A549 (cell line): ENCODE data around the gene ZNF814. TPM values are rescaled to one million over a fixed set of nuclear protein-coding genes. Genes with fewer than 3 reads are reported as not detected.
A peak's percentile ranks its signal among the peaks of the same experiment; 100 is the strongest.

Experiments used
- ATAC-seq, 2 experiments: fragments of 200-7000 bp in 1 of 2; fragments of >200 bp in 1 of 2; cut with Nextera tagmentation in 1 of 2; cut with Tn5 transposase in 1 of 2; 3 replicates each; pipeline versions ENCODE4 v1.8.0 to v1.9.1; 2018 to 2020; ENCODE audit warnings: mild to moderate bottlenecking in 1 of 2, moderate library complexity in 1 of 2
- CTCF ChIA-PET: fragments of 300-600 bp; sonication (Branson Sonifier 250); formaldehyde crosslinking; extraction: SDS; loops from one replicate; lab custom pipeline; 2021; ENCODE audit warnings: antibody characterized with exemption, inconsistent platforms; lab: Yijun Ruan, JAX
- POLR2A ChIA-PET: fragments of 350-600 bp; formaldehyde crosslinking; extraction: SDS; loops from one replicate; lab custom pipeline; 2021; ENCODE audit warnings: antibody characterized with exemption, inconsistent platforms; lab: Yijun Ruan, JAX
- DNase-seq, 2 experiments: peaks; one replicate each; pipeline versions ENCODE4 v3.0.0 to v3.0.0-alpha.2; 2011 to 2016; ENCODE audit warnings: low read depth in 1 of 2, low spot score in 1 of 2
- FAIRE-seq: peaks from 2 replicates; lab custom pipeline; 2011; peaks lifted over from hg19 to GRCh38; lab: Jason Lieb, UNC
- H3K27ac ChIP-seq, 2 experiments: fragments of >200 bp; sonication (Bioruptor Twin); formaldehyde crosslinking; 3 replicates each; pipeline ENCODE4 v1.5.1; 2016 to 2017
- H3K4me1 ChIP-seq: fragments of >200 bp; sonication (Bioruptor Twin); formaldehyde crosslinking; 3 replicates; pipeline ENCODE4 v1.6.1; 2016
- H3K4me2 ChIP-seq: fragments of >200 bp; sonication (Bioruptor Twin); formaldehyde crosslinking; 3 replicates; pipeline ENCODE4 v1.6.1; 2016
- H3K4me3 ChIP-seq: fragments of >200 bp; sonication (Bioruptor Twin); formaldehyde crosslinking; 3 replicates; pipeline ENCODE4 v1.5.1; 2016
- H3K9me3 ChIP-seq: fragments of >200 bp; sonication (Bioruptor Twin); formaldehyde crosslinking; 3 replicates; pipeline ENCODE4 v1.6.1; 2016
- BHLHE40 ChIP-seq: IDR thresholded peaks from 2 replicates; pipeline ENCODE4 v1.6.1; 2012; ENCODE audit warnings: low read depth, low read length, inconsistent platforms
- CBX2 ChIP-seq: fragments of 200-600 bp; sonication (generic); IDR thresholded peaks from 2 replicates; pipeline ENCODE4 v1.6.1; 2016; ENCODE audit warnings: low read depth, mild to moderate bottlenecking, borderline replicate concordance
- CTCF ChIP-seq: fragments of >200 bp; sonication (Bioruptor Twin); formaldehyde crosslinking; IDR thresholded peaks from 3 replicates; pipeline ENCODE4 v1.5.1; 2016
- E2F6 ChIP-seq: IDR thresholded peaks from 2 replicates; pipeline ENCODE4 v1.6.1; 2012; ENCODE audit warnings: low read depth, borderline replicate concordance
- EHMT2 ChIP-seq: fragments of 200-600 bp; sonication (generic); IDR thresholded peaks from 2 replicates; pipeline ENCODE4 v1.6.1; 2016; ENCODE audit warnings: antibody characterized with exemption, low read depth, mild to moderate bottlenecking, moderate library complexity
- EP300 ChIP-seq, 2 experiments: fragments of >200 bp; sonication (Bioruptor Twin); formaldehyde crosslinking; IDR thresholded peaks; 2 replicates in 1 of 2; 3 replicates in 1 of 2; pipeline ENCODE4 v1.6.1; 2016 to 2017
- ESRRA ChIP-seq: fragments of 150-350 bp; IDR thresholded peaks from 2 replicates; pipeline ENCODE4 v1.6.1; 2014; ENCODE audit warnings: mild to moderate bottlenecking, low read length, borderline replicate concordance
- FOSL2 ChIP-seq, 2 experiments: fragments of 450-650 bp in 1 of 2; fragments of >200 bp in 1 of 2; sonication (Bioruptor Twin) in 1 of 2; formaldehyde crosslinking; IDR thresholded peaks; 2 replicates each; pipeline versions ENCODE4 v1.5.0 to v1.6.1; 2016 to 2020; ENCODE audit warnings: mild to moderate bottlenecking in 1 of 2, moderate library complexity in 1 of 2
- GATA3 ChIP-seq: IDR thresholded peaks from 2 replicates; pipeline ENCODE4 v1.6.1; 2012; ENCODE audit warnings: borderline replicate concordance
- HDAC2 ChIP-seq: fragments of 200-600 bp; sonication (generic); IDR thresholded peaks from 2 replicates; pipeline ENCODE4 v1.6.1; 2016
- HOXA7 ChIP-seq: fragments of 250-450 bp; sonication (Bioruptor Pico); IDR thresholded peaks from 2 replicates; pipeline ENCODE4 v1.5.0; 2020; ENCODE audit warnings: mild to moderate bottlenecking, moderate library complexity
- HOXB5 ChIP-seq: fragments of 250-450 bp; sonication (Bioruptor Pico); IDR thresholded peaks from 2 replicates; pipeline ENCODE4 v1.5.0; 2020; ENCODE audit warnings: mild to moderate bottlenecking, moderate library complexity
- JUN ChIP-seq, 2 experiments: fragments of >200 bp; sonication (Bioruptor Twin); formaldehyde crosslinking; IDR thresholded peaks; 2 replicates in 1 of 2; 3 replicates in 1 of 2; pipeline ENCODE4 v1.6.1; 2016 to 2017
- MAX ChIP-seq: IDR thresholded peaks from 2 replicates; pipeline ENCODE4 v1.6.1; 2012
- MAZ ChIP-seq: fragments of 150-350 bp; IDR thresholded peaks from 2 replicates; pipeline ENCODE4 v1.6.1; 2014; ENCODE audit warnings: antibody characterized with exemption, low read depth, low read length, borderline replicate concordance
- NR3C1 ChIP-seq: fragments of >200 bp; sonication (Bioruptor Twin); formaldehyde crosslinking; IDR thresholded peaks from 3 replicates; pipeline ENCODE4 v1.6.1; 2017
- PBX3 ChIP-seq: IDR thresholded peaks from 2 replicates; pipeline ENCODE4 v1.6.1; 2012
- PHF8 ChIP-seq: fragments of 200-600 bp; sonication (generic); IDR thresholded peaks from 2 replicates; pipeline ENCODE4 v1.6.1; 2016; ENCODE audit warnings: low read depth, mild to moderate bottlenecking, antibody characterized with exemption, moderate library complexity, borderline replicate concordance
- POLR2A ChIP-seq: IDR thresholded peaks from 2 replicates; pipeline ENCODE4 v1.6.1; 2012; ENCODE audit warnings: mild to moderate bottlenecking, low read length
- POLR2AphosphoS2 ChIP-seq: conservative IDR thresholded peaks from 2 replicates; pipeline ENCODE4 v1.6.1; 2012; ENCODE audit warnings: low read length, improper control_type of control experiment, inconsistent platforms
- RAD21 ChIP-seq, 2 experiments: fragments of >200 bp in 1 of 2; sonication (Bioruptor Twin) in 1 of 2; formaldehyde crosslinking in 1 of 2; IDR thresholded peaks in 1 of 2; conservative IDR thresholded peaks in 1 of 2; 2 replicates in 1 of 2; 3 replicates in 1 of 2; pipeline ENCODE4 v1.6.1; 2012 to 2018; ENCODE audit warnings: inconsistent platforms in 1 of 2
- REST ChIP-seq: fragments of 200-600 bp; sonication (generic); IDR thresholded peaks from 2 replicates; pipeline ENCODE4 v1.6.1; 2016; ENCODE audit warnings: antibody characterized with exemption, mild to moderate bottlenecking, moderate library complexity
- SREBF2 ChIP-seq: fragments of 450-650 bp; IDR thresholded peaks from 2 replicates; pipeline ENCODE4 v1.6.1; 2014; ENCODE audit warnings: mild to moderate bottlenecking, moderate library complexity
- USF2 ChIP-seq: fragments of 450-650 bp; IDR thresholded peaks from 2 replicates; pipeline ENCODE4 v1.6.1; 2014; ENCODE audit warnings: antibody characterized with exemption
- WGBS: methylation state at CpG from one replicate; pipeline ENCODE4 v1.1.6; 2017; ENCODE audit errors: missing lambda C conversion rate; 5-methylcytosine and 5-hydroxymethylcytosine counted together
- polyA plus RNA-seq, 4 experiments: library from polyadenylated mRNA; depleted of rRNA in 3 of 4; stranded (reverse); fragments of >200 nt; fragmentation: RNase III in 1 of 4; extraction: RNeasy Plus Mini Kit Qiagen cat#74134 plus additional on column Dnase treatment in 1 of 4; gene quantifications; 2 replicates in 3 of 4; 3 replicates in 1 of 4; pipeline ENCODE4 v1.2.3, GENCODE V29; 2011 to 2017

ZNF814 gene
- polyA plus RNA-seq, 2 of the 4 experiments (the other 2 are of a cell fraction): 2.1 to 5.5 TPM

- TF ChIP-seq PBX3 (peak; percentile 96), RAD21 (conservative IDR thresholded peaks at IDR 0.05 in 1 of 2, IDR thresholded peaks at IDR 0.05 in 1 of 2) (peak; percentile 21 to 22; a peak in 2 of 5 replicates), E2F6 (peak; percentile 65; the same call in 1 of the 2 replicates), REST (no peak), JUN (IDR thresholded peaks at IDR 0.05) (peak; percentile 58 to 72; a peak in 3 of 5 replicates), SREBF2 (peak; percentile 26; the same call in 1 of the 2 replicates), USF2 (no peak), MAX (peak; percentile 98)
These were observed 69.2 kb downstream of the ZNF814 start (continued) for GRCh38 chr19:57819475-57820148.

GRCh38 chr19:57818378-57818777 is 70.5 kb downstream of the ZNF814 start:
- CTCF ChIA-PET: interaction anchor here (1.4 kb wide), 1 partner anchor 12 kb away, joined by 3 read pairs; the partner anchor contains the start of gene ZNF587B
- POLR2A ChIA-PET: interaction anchor here (1.3 to 1.6 kb wide), 4 partner anchors 31 to 725 kb away, joined by 3 to 13 read pairs (median 6); partner anchors contain the start of genes ZNF586 and ZNF587
- TF ChIP-seq CBX2: no peak
- TF ChIP-seq NR3C1: no peak
- no peak for TF ChIP-seq CTCF
- no peak for TF ChIP-seq HOXB5 (CRISPR knock-in tag)
- no peak for TF ChIP-seq BHLHE40
- no peak for TF ChIP-seq FOSL2 (IDR thresholded peaks at IDR 0.05)
- TF ChIP-seq FOSL2 (CRISPR knock-in tag; IDR thresholded peaks at IDR 0.05): no peak
- no peak for TF ChIP-seq ESRRA
- no peak for TF ChIP-seq HOXA7 (CRISPR knock-in tag)
- TF ChIP-seq GATA3: no peak
- no peak for TF ChIP-seq EP300 (IDR thresholded peaks at IDR 0.05)
- no peak for TF ChIP-seq HDAC2
- TF ChIP-seq POLR2AphosphoS2: no peak
- TF ChIP-seq EHMT2: no peak
- TF ChIP-seq PHF8: no peak
- TF ChIP-seq SREBF2: no peak
- no peak for TF ChIP-seq MAZ
- no peak for TF ChIP-seq POLR2A
- WGBS: 92% methylated on average over 7 of the region's 7 CpGs
- H3K27ac ChIP-seq: peak overlapping the region in 1 of 2 experiments; percentile 90; a peak in 2 of 6 replicates
- peaks cover 5% of the 10 kb centered on the region; the same call in 2 of the 3 replicates for H3K4me1 ChIP-seq
- DNase-seq (no peak), ATAC-seq (no peak), FAIRE-seq (peak; percentile 80)
- 0 out of 3 replicates have a peak, but pooled peaks cover 10% of the 10 kb centered on the region for H3K9me3 ChIP-seq
- H3K4me3 ChIP-seq: no peak overlapping the region; the same call in 2 of the 3 replicates
- peak overlapping the region; percentile 94; the same call in 2 of the 3 replicates for H3K4me2 ChIP-seq
